ENCODE results near the gene MED27. TPM values are rescaled to one million over a fixed set of nuclear protein-coding genes. Genes with fewer than 3 reads are reported as not detected.

Gene MED27
- total and polyA plus RNA-seq, 7 experiments from 2014 or later, result 11.5 to 44.2 (median 25.7) TPM

GRCh38 chr9:131833083-131833482 is 246.6 kb downstream of the MED27 start:
- Mint-ChIP-seq H3K9me3 (peaks cover 0 to 36% (median 14%) of the 10 kb centered on the region in 11 donors), H3K4me1 (peaks cover 0 to 12% (median 0%) of the 10 kb centered on the region in 7 donors), H3K36me3 (peaks cover 0 to 7% (median 5%) of the 10 kb centered on the region in 5 donors), H3K27ac (peak overlapping the region in 2 of 9 donors; percentile 18 to 25), H3K27me3 (peaks cover 12 to 17% (median 15%) of the 10 kb centered on the region in 5 donors), H3K4me3 (peak overlapping the region in 1 of 10 donors; percentile 17)
- ChIA-PET POLR2A (no interaction called here), CTCF (no interaction called here)
- DNase-seq, result no peak
- Histone ChIP-seq H3K9me3 (ENCODE audit: control insufficient read depth in 2 of 3, low read length in 3 of 3) (peaks cover 0 to 10% (median 0%) of the 10 kb centered on the region in 3 experiments), H3K4me1 (ENCODE audit: control insufficient read depth in 2 of 2, insufficient read depth in 2 of 2, low read length in 2 of 2) (no peaks in the 10 kb centered on the region), H3K27ac (ENCODE audit: low read depth, low read length) (no peak overlapping the region), H3K27me3 (ENCODE audit: control insufficient read depth in 2 of 2, insufficient read depth in 2 of 2, low read length in 2 of 2) (no peaks in the 10 kb centered on the region), H3K36me3 (ENCODE audit: control insufficient read depth in 2 of 3, insufficient read depth in 3 of 3, low read length in 3 of 3) (no peaks in the 10 kb centered on the region), H3K4me3 (ENCODE audit: low read length) (no peak overlapping the region)
- no peak for ATAC-seq
- intact Hi-C loops (cut with micrococcal nuclease), result no loop called here

GRCh38 chr9:131831380-131832165 is 248.1 kb downstream of the MED27 start:
- H3K27ac ChIP-seq (ENCODE audit: low read depth, low read length), result no peak overlapping the region
- no peaks in the 10 kb centered on the region for H3K4me1 ChIP-seq (ENCODE audit: control insufficient read depth in 2 of 2, insufficient read depth in 2 of 2, low read length in 2 of 2)
- intact Hi-C loops (cut with micrococcal nuclease), result no loop called here
- Mint-ChIP-seq H3K36me3 (peaks cover 0 to 7% (median 5%) of the 10 kb centered on the region in 5 donors), H3K27me3 (peaks cover 10 to 21% (median 15%) of the 10 kb centered on the region in 5 donors), H3K27ac (no peak overlapping the region), H3K9me3 (peaks cover 0 to 36% (median 14%) of the 10 kb centered on the region in 11 donors), H3K4me1 (peaks cover 0 to 8% (median 0%) of the 10 kb centered on the region in 7 donors), H3K4me3 (no peak overlapping the region)
- POLR2A ChIA-PET, result no interaction called here
- H3K36me3 ChIP-seq (ENCODE audit: control insufficient read depth in 2 of 3, insufficient read depth in 3 of 3, low read length in 3 of 3), result no peaks in the 10 kb centered on the region
- H3K27me3 ChIP-seq (ENCODE audit: control insufficient read depth in 2 of 2, insufficient read depth in 2 of 2, low read length in 2 of 2), result no peaks in the 10 kb centered on the region
- DNase-seq, result no peak
- peaks cover 0 to 10% (median 0%) of the 10 kb centered on the region in 3 experiments for H3K9me3 ChIP-seq (ENCODE audit: control insufficient read depth in 2 of 3, low read length in 3 of 3)
- no peak overlapping the region for H3K4me3 ChIP-seq (ENCODE audit: low read length)
- no peak for ATAC-seq
- CTCF ChIA-PET, result no interaction called here

GRCh38 chr9:131827821-131828369 is 251.8 kb downstream of the MED27 start:
- ChIA-PET CTCF (no interaction called here), POLR2A (no interaction called here)
- Mint-ChIP-seq H3K4me1 (peaks cover 0 to 4% (median 0%) of the 10 kb centered on the region in 7 donors), H3K9me3 (peaks cover 0 to 7% (median 2%) of the 10 kb centered on the region in 11 donors), H3K27me3 (peaks cover 6 to 28% (median 12%) of the 10 kb centered on the region in 5 donors), H3K36me3 (peaks cover 0 to 7% (median 0%) of the 10 kb centered on the region in 5 donors), H3K27ac (no peak overlapping the region), H3K4me3 (no peak overlapping the region)
- no peaks in the 10 kb centered on the region for H3K36me3 ChIP-seq (ENCODE audit: control insufficient read depth in 2 of 3, insufficient read depth in 3 of 3, low read length in 3 of 3)
- H3K9me3 ChIP-seq (ENCODE audit: control insufficient read depth in 2 of 3, low read length in 3 of 3), result no peaks in the 10 kb centered on the region
- no peak overlapping the region for H3K4me3 ChIP-seq (ENCODE audit: low read length)
- no peaks in the 10 kb centered on the region for H3K27me3 ChIP-seq (ENCODE audit: control insufficient read depth in 2 of 2, insufficient read depth in 2 of 2, low read length in 2 of 2)
- H3K4me1 ChIP-seq (ENCODE audit: control insufficient read depth in 2 of 2, insufficient read depth in 2 of 2, low read length in 2 of 2), result no peaks in the 10 kb centered on the region
- no peak overlapping the region for H3K27ac ChIP-seq (ENCODE audit: low read depth, low read length)
- no peak for DNase-seq
- intact Hi-C loops (cut with micrococcal nuclease), result no loop called here
- no peak for ATAC-seq

GRCh38 chr9:131826966-131827525 is 252.6 kb downstream of the MED27 start:
- Histone ChIP-seq H3K27me3 (ENCODE audit: control insufficient read depth in 2 of 2, insufficient read depth in 2 of 2, low read length in 2 of 2) (no peaks in the 10 kb centered on the region), H3K27ac (ENCODE audit: low read depth, low read length) (no peak overlapping the region), H3K4me3 (ENCODE audit: low read length) (no peak overlapping the region), H3K36me3 (ENCODE audit: control insufficient read depth in 2 of 3, insufficient read depth in 3 of 3, low read length in 3 of 3) (no peaks in the 10 kb centered on the region), H3K9me3 (ENCODE audit: control insufficient read depth in 2 of 3, low read length in 3 of 3) (no peaks in the 10 kb centered on the region), H3K4me1 (ENCODE audit: control insufficient read depth in 2 of 2, insufficient read depth in 2 of 2, low read length in 2 of 2) (no peaks in the 10 kb centered on the region)
- Mint-ChIP-seq H3K36me3 (peaks cover 0 to 3% (median 0%) of the 10 kb centered on the region in 5 donors), H3K4me1 (no peaks in the 10 kb centered on the region), H3K4me3 (no peak overlapping the region), H3K27me3 (peaks cover 3 to 23% (median 12%) of the 10 kb centered on the region in 5 donors), H3K9me3 (peaks cover 0 to 2% (median 0%) of the 10 kb centered on the region in 11 donors), H3K27ac (no peak overlapping the region)
- intact Hi-C loops (cut with micrococcal nuclease), result no loop called here
- ATAC-seq, result no peak
- CTCF ChIA-PET, result no interaction called here
- no peak for DNase-seq
- POLR2A ChIA-PET, result no interaction called here

- peaks cover 0 to 2% (median 0%) of the 10 kb centered on the region in 11 donors for H3K9me3 Mint-ChIP-seq
- H3K27me3 ChIP-seq (ENCODE audit: control insufficient read depth in 2 of 2, insufficient read depth in 2 of 2, low read length in 2 of 2), result no peaks in the 10 kb centered on the region
- H3K4me1 ChIP-seq (ENCODE audit: control insufficient read depth in 2 of 2, insufficient read depth in 2 of 2, low read length in 2 of 2), result no peaks in the 10 kb centered on the region
- no peak overlapping the region for H3K27ac ChIP-seq (ENCODE audit: low read depth, low read length)
- peaks cover 0 to 3% (median 0%) of the 10 kb centered on the region in 5 donors for H3K36me3 Mint-ChIP-seq
- H3K36me3 ChIP-seq (ENCODE audit: control insufficient read depth in 2 of 3, insufficient read depth in 3 of 3, low read length in 3 of 3), result no peaks in the 10 kb centered on the region
- H3K27me3 Mint-ChIP-seq, result peaks cover 3 to 23% (median 16%) of the 10 kb centered on the region in 5 donors
- no peak overlapping the region for H3K4me3 ChIP-seq (ENCODE audit: low read length)
- no peaks in the 10 kb centered on the region for H3K9me3 ChIP-seq (ENCODE audit: control insufficient read depth in 2 of 3, low read length in 3 of 3)
- intact Hi-C loops (cut with micrococcal nuclease), result no loop called here
- ChIA-PET CTCF (no interaction called here), POLR2A (no interaction called here)
- no peak overlapping the region for H3K27ac Mint-ChIP-seq
- DNase-seq (no peak), ATAC-seq (no peak)
- no peak overlapping the region for H3K4me3 Mint-ChIP-seq
- no peaks in the 10 kb centered on the region for H3K4me1 Mint-ChIP-seq
Measured at GRCh38 chr9:131826053-131826452, 253.6 kb downstream of the MED27 start.

GRCh38 chr9:131824953-131825495 is 254.6 kb downstream of the MED27 start:
- ChIA-PET POLR2A (no interaction called here), CTCF (no interaction called here)
- Mint-ChIP-seq H3K27ac (no peak overlapping the region), H3K27me3 (peaks cover 6 to 25% (median 16%) of the 10 kb centered on the region in 5 donors), H3K4me1 (no peaks in the 10 kb centered on the region), H3K9me3 (peaks cover 0 to 2% (median 0%) of the 10 kb centered on the region in 11 donors), H3K36me3 (peaks cover 0 to 3% (median 0%) of the 10 kb centered on the region in 5 donors), H3K4me3 (no peak overlapping the region)
- intact Hi-C loops (cut with micrococcal nuclease), result no loop called here
- H3K4me1 ChIP-seq (ENCODE audit: control insufficient read depth in 2 of 2, insufficient read depth in 2 of 2, low read length in 2 of 2), result no peaks in the 10 kb centered on the region
- H3K4me3 ChIP-seq (ENCODE audit: low read length), result no peak overlapping the region
- H3K27ac ChIP-seq (ENCODE audit: low read depth, low read length), result no peak overlapping the region
- no peaks in the 10 kb centered on the region for H3K36me3 ChIP-seq (ENCODE audit: control insufficient read depth in 2 of 3, insufficient read depth in 3 of 3, low read length in 3 of 3)
- ATAC-seq (no peak), DNase-seq (no peak)
- H3K9me3 ChIP-seq (ENCODE audit: control insufficient read depth in 2 of 3, low read length in 3 of 3), result no peaks in the 10 kb centered on the region
- no peaks in the 10 kb centered on the region for H3K27me3 ChIP-seq (ENCODE audit: control insufficient read depth in 2 of 2, insufficient read depth in 2 of 2, low read length in 2 of 2)

Data from naive thymus-derived CD4-positive, alpha-beta T cell (primary cell).